HUDEP-2 (cell line): ENCODE results near the gene ERLIN1.

Source experiments
- DNase-seq, 76 experiments: peaks; one replicate each; lab custom pipeline; 2025; ENCODE audit not compliant: unreplicated experiment in 76 of 76; lab: John Stamatoyannopoulos, UW

The ERLIN1 gene

GRCh38 chr10:100185364-100186252 is at the start of gene ERLIN1:
Gene ERLIN1 (minus strand): TSS chr10:100186029. CDS start chr10:100185626, 403 bp downstream.
- DNase-seq, result peak in 75 of 76 experiments; percentile 27 to 94 (median 85)

- DNase-seq, result no peak
These were observed 46.3 kb upstream of the ERLIN1 start for GRCh38 chr10:100232101-100232500.

GRCh38 chr10:100229819-100230422 is 44.1 kb upstream of the ERLIN1 start:
- DNase-seq, result peak in 1 of 76 experiments; percentile 35

GRCh38 chr10:100223879-100224278 is 38.0 kb upstream of the ERLIN1 start:
- peak in 8 of 76 experiments; percentile 1 to 49 (median 28) for DNase-seq

- no peak for DNase-seq
These were observed 36.7 kb upstream of the ERLIN1 start for GRCh38 chr10:100222529-100222928.

GRCh38 chr10:100216006-100216405 is 30.2 kb upstream of the ERLIN1 start:
- no peak for DNase-seq

- DNase-seq, result no peak
These were observed 23.5 kb upstream of the ERLIN1 start for GRCh38 chr10:100209303-100209702.

- DNase-seq, result no peak
These were observed 22.4 kb upstream of the ERLIN1 start for GRCh38 chr10:100208276-100208675.

- DNase-seq, result no peak
These were observed 18.5 kb upstream of the ERLIN1 start for GRCh38 chr10:100204370-100204769.

GRCh38 chr10:100201549-100201948 is 15.7 kb upstream of the ERLIN1 start:
- DNase-seq, result no peak

- DNase-seq, result no peak
These were observed 8.9 kb upstream of the ERLIN1 start for GRCh38 chr10:100194711-100195110.

- no peak for DNase-seq
These were observed 6.5 kb upstream of the ERLIN1 start for GRCh38 chr10:100192350-100192749.

- peak in 62 of 76 experiments; percentile 1 to 75 (median 34) for DNase-seq
These were observed 704 bp upstream of the ERLIN1 start for GRCh38 chr10:100186253-100187212.

GRCh38 chr10:100184840-100185239 is 989 bp downstream of the ERLIN1 start:
- DNase-seq, result peak in 39 of 76 experiments; percentile 1 to 42 (median 10)

- DNase-seq, result no peak
These were observed 1.4 kb downstream of the ERLIN1 start for GRCh38 chr10:100184426-100184825.

GRCh38 chr10:100183481-100183880 is 2.3 kb downstream of the ERLIN1 start:
- DNase-seq, result peak in 1 of 76 experiments; percentile 4

- DNase-seq, result no peak
These were observed 2.9 kb downstream of the ERLIN1 start for GRCh38 chr10:100182908-100183307.

GRCh38 chr10:100182281-100182680 is 3.5 kb downstream of the ERLIN1 start:
- no peak for DNase-seq

GRCh38 chr10:100175875-100176274 is 10.0 kb downstream of the ERLIN1 start:
- DNase-seq, result no peak
